Measurements from ENCODE around the gene AMPH.
"Not testable (repeated sequence)": the region's sequence is repeated elsewhere in the genome, so short reads cannot be mapped to it uniquely, and the experiment has no call there.

AMPH gene

GRCh38 chr7:38345299-38346172 is 285.6 kb downstream of the AMPH start:
- FAIRE-seq, result not testable (repeated sequence)

GRCh38 chr7:38344741-38345140 is 286.4 kb downstream of the AMPH start:
- not testable (repeated sequence) for FAIRE-seq

DNA sequence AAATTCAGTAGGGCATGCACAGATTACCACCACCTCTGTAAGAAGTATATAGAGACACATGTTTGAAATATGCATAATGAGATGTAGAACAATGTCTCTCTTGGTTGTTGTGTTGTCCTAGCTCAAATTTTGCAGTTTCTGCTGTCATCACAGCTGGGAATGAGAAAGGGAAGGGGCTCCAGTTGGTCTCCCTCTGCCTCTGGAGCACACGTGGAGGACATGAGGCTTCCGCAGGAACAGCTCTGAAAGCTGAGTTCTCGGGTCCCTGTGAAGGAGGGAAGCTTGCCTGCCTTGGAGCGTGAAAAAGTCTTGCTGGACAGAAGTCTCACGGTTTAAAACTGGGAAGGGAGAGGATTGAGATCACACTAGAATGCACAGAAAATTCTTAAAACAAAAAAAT is 289.0 kb downstream of the AMPH start:
- FAIRE-seq, result not testable (repeated sequence)

GRCh38 chr7:38341172-38341705 is 289.9 kb downstream of the AMPH start:
- not testable (repeated sequence) for FAIRE-seq

DNA sequence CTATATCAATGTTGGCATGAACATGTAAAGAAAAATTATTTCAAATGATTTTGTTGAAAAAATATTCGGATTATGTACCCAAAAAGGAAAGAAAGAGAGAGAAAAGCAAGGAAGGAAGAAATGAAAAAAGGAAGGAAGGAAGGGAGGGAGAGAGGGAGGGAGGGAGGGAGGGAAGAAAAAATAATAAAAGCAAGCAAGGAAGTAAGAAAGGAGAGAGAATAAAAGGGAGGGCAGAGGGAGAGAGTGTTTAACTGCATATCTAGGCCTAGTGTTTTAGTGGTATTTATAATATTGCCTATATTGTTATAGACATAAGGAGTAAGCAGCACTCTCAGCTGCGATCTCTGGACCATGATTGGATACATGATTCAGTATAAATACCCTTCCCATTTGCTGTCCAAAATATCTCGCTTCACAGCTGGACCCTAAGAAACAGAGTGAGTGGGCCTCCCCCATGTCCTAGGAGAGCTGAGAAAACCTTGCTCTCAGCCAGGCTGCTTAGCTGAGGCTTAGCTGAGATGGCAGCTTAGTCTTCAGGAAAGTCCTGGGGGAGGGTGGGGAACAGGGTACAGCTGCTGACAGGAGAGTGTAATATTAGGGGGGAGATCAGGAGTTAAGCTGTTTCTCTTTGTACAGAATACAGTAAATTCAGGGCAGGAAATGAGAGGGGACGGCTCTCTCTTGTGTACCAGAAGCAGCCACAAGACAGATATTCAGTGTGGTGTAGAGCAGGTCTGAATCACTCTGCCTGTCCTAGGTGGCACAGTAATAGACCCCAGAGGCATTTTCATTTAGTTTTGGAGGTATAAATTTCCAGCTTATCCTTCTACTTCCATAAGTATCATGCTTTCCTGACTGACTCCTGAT is 291.0 kb downstream of the AMPH start:
- FAIRE-seq, result no peak

- FAIRE-seq, result not testable (repeated sequence)
These were observed 295.0 kb downstream of the AMPH start for GRCh38 chr7:38336148-38336515.

- FAIRE-seq, result no peak
These were observed 295.6 kb downstream of the AMPH start for GRCh38 chr7:38335492-38336147.

- no peak for FAIRE-seq
These were observed 296.1 kb downstream of the AMPH start for GRCh38 chr7:38335128-38335491.

GRCh38 chr7:38334163-38334562 is 297.0 kb downstream of the AMPH start:
- FAIRE-seq, result no peak

Data from endometrium (tissue), 2 donors.